Kidney epithelial cell (primary cell): Measurements from ENCODE around the gene UNC13A. TPM values are rescaled to one million over a fixed set of nuclear protein-coding genes. Genes with fewer than 3 reads are reported as not detected.
A peak's percentile ranks its signal among the peaks of the same experiment; 100 is the strongest.

Source experiments
- DNase-seq: peaks from one replicate; pipeline ENCODE4 v3.0.0-alpha.2; 2010; ENCODE audit warnings: low read depth
- H3K27me3 ChIP-seq: 2 replicates; pipeline ENCODE4 v1.6.0; 2011; ENCODE audit warnings: low read length; ENCODE audit not compliant: control insufficient read depth, insufficient read depth
- H3K36me3 ChIP-seq: 2 replicates; pipeline ENCODE4 v1.5.1; 2011; ENCODE audit warnings: low read length; ENCODE audit not compliant: control insufficient read depth, insufficient read depth
- H3K4me3 ChIP-seq: 2 replicates; pipeline ENCODE4 v1.5.1; 2011; ENCODE audit warnings: low read depth, mild to moderate bottlenecking, control low read depth, low read length
- CTCF ChIP-seq: IDR thresholded peaks from 2 replicates; pipeline ENCODE4 v1.5.1; 2011; ENCODE audit warnings: mild to moderate bottlenecking, moderate library complexity, low read length, control low read depth, inconsistent platforms; ENCODE audit not compliant: insufficient read depth, poor library complexity, severe bottlenecking
- total RNA-seq: library from RNA; depleted of rRNA; stranded (reverse); fragments of >200 nt; gene quantifications from 2 replicates; pipeline ENCODE4 v1.2.3, GENCODE V29; 2015

UNC13A gene
- total RNA-seq, 1 donor from 2014 or later, result 2.0 TPM

GRCh38 chr19:17727843-17728242 lies 39.7 kb upstream of the UNC13A start:
- no peak for TF ChIP-seq CTCF
- H3K36me3 ChIP-seq, result peaks cover 3% of the 10 kb centered on the region
- no peak overlapping the region for H3K4me3 ChIP-seq
- no peak for DNase-seq
- H3K27me3 ChIP-seq, result no peaks in the 10 kb centered on the region

GRCh38 chr19:17726964-17727773 lies 39.0 kb upstream of the UNC13A start:
- Histone ChIP-seq H3K36me3 (peaks cover 3% of the 10 kb centered on the region), H3K4me3 (no peak overlapping the region), H3K27me3 (no peaks in the 10 kb centered on the region)
- no peak for TF ChIP-seq CTCF
- DNase-seq, result no peak

GRCh38 chr19:17726136-17726741 lies 38.1 kb upstream of the UNC13A start:
- no peak for DNase-seq
- no peak for TF ChIP-seq CTCF
- Histone ChIP-seq H3K36me3 (peaks cover 3% of the 10 kb centered on the region), H3K4me3 (no peak overlapping the region), H3K27me3 (no peaks in the 10 kb centered on the region)

GRCh38 chr19:17725422-17726078 lies 37.4 kb upstream of the UNC13A start:
- no peak overlapping the region for H3K4me3 ChIP-seq
- peak; percentile 40 for TF ChIP-seq CTCF
- peaks cover 3% of the 10 kb centered on the region for H3K36me3 ChIP-seq
- no peaks in the 10 kb centered on the region for H3K27me3 ChIP-seq
- no peak for DNase-seq

GRCh38 chr19:17724655-17725054 lies 36.5 kb upstream of the UNC13A start:
- H3K27me3 ChIP-seq, result no peaks in the 10 kb centered on the region
- H3K4me3 ChIP-seq, result no peak overlapping the region
- DNase-seq, result no peak
- TF ChIP-seq CTCF, result no peak
- peaks cover 3% of the 10 kb centered on the region for H3K36me3 ChIP-seq
